OCI-LY7 (cell line): Measurements from ENCODE around the gene ATF7. TPM values are rescaled to one million over a fixed set of nuclear protein-coding genes. Genes with fewer than 3 reads are reported as not detected.

Experiments
- BruUV-seq: library from RNA; stranded (reverse); fragments of 400-500 nt; replicated peaks from 2 replicates; lab custom pipeline; 2021; lab: Mats Ljungman, UMichigan
- CTCF ChIA-PET: fragments of 300-600 bp; sonication (Branson Sonifier 250); formaldehyde crosslinking; loops from one replicate; lab custom pipeline; 2022; ENCODE audit warnings: antibody characterized with exemption; ENCODE audit not compliant: unreplicated experiment; lab: Charles Lee
- POLR2A ChIA-PET: fragments of 300-600 bp; sonication (Branson Sonifier 250); formaldehyde crosslinking; loops from one replicate; lab custom pipeline; 2022; ENCODE audit warnings: antibody characterized with exemption; lab: Charles Lee
- DNase-seq: peaks from one replicate; pipeline ENCODE4 v3.0.0-alpha.2; 2015; ENCODE audit warnings: low spot score
- H2AFZ ChIP-seq: fragments of 200-600 bp; sonication (generic), shearing (Covaris generic); 2 replicates; pipeline ENCODE4 v1.6.1; 2014; ENCODE audit warnings: mild to moderate bottlenecking, antibody characterized with exemption, low read length, moderate library complexity
- H3K27ac ChIP-seq: fragments of 200-600 bp; sonication (generic); 2 replicates; pipeline ENCODE4 v1.5.1; 2014; ENCODE audit warnings: mixed run types, low read depth, mild to moderate bottlenecking, moderate library complexity, low read length, inconsistent platforms; ENCODE audit not compliant: poor library complexity, severe bottlenecking
- H3K36me3 ChIP-seq: fragments of 200-600 bp; sonication (generic); 2 replicates; pipeline ENCODE4 v1.6.1; 2014; ENCODE audit warnings: mild to moderate bottlenecking, antibody characterized with exemption, low read length, moderate library complexity, mixed read lengths; ENCODE audit not compliant: insufficient read depth
- H3K4me1 ChIP-seq: fragments of 200-600 bp; sonication (generic); 2 replicates; pipeline ENCODE4 v1.5.1; 2014; ENCODE audit warnings: mild to moderate bottlenecking, low read length; ENCODE audit not compliant: insufficient read depth, poor library complexity, severe bottlenecking
- H3K4me2 ChIP-seq: fragments of 200-600 bp; sonication (generic); 2 replicates; pipeline ENCODE4 v1.6.1; 2014; ENCODE audit warnings: mild to moderate bottlenecking, low read length
- H3K4me3 ChIP-seq: fragments of 200-600 bp; sonication (generic); 2 replicates; pipeline ENCODE4 v1.5.1; 2014; ENCODE audit warnings: mild to moderate bottlenecking, low read depth, low read length; ENCODE audit not compliant: poor library complexity, severe bottlenecking
- H3K79me2 ChIP-seq: fragments of 200-600 bp; sonication (generic); 2 replicates; pipeline ENCODE4 v1.6.1; 2016; ENCODE audit warnings: low read depth, mild to moderate bottlenecking, low read length, moderate library complexity, mixed read lengths; ENCODE audit not compliant: insufficient read depth
- H3K9me2 ChIP-seq: fragments of 200-600 bp; sonication (generic); 2 replicates; pipeline ENCODE4 v1.6.1; 2016; ENCODE audit warnings: mild to moderate bottlenecking, low read length, mixed read lengths; ENCODE audit not compliant: insufficient read depth
- H3K9me3 ChIP-seq: fragments of 200-600 bp; sonication (generic); 2 replicates; pipeline ENCODE4 v1.6.1; 2014; ENCODE audit warnings: mild to moderate bottlenecking, mixed run types, low read length, mixed read lengths
- H4K20me1 ChIP-seq: fragments of 200-600 bp; sonication (generic); 2 replicates; pipeline ENCODE4 v1.6.1; 2014; ENCODE audit warnings: mild to moderate bottlenecking, antibody characterized with exemption, low read length, moderate library complexity, mixed read lengths; ENCODE audit not compliant: insufficient read depth
- CTCF ChIP-seq: fragments of 200-600 bp; sonication (generic); conservative IDR thresholded peaks from 2 replicates; pipeline ENCODE4 v1.5.1; 2014; ENCODE audit warnings: mild to moderate bottlenecking, antibody characterized with exemption, low read length, moderate library complexity, mixed read lengths
- EZH2phosphoT487 ChIP-seq: fragments of 200-600 bp; sonication (generic); IDR thresholded peaks from 2 replicates; pipeline ENCODE4 v1.6.1; 2018; ENCODE audit warnings: low read depth, borderline replicate concordance, mild to moderate bottlenecking, mixed run types, antibody characterized with exemption, low read length, moderate library complexity, mixed read lengths
- intact Hi-C: fragments of 100-400 bp; cut with micrococcal nuclease; formaldehyde crosslinking; loops from one replicate; pipeline ENCODE4 v1.10.0; 2022; ENCODE audit not compliant: unreplicated experiment
- total RNA-seq, 2 experiments: library from RNA; depleted of rRNA in 1 of 2; stranded (reverse); fragments of >200 nt in 1 of 2; shearing (Covaris generic) in 1 of 2; gene quantifications; 2 replicates each; pipeline ENCODE4 v1.2.3, GENCODE V29; 2014 to 2022

Gene ATF7
- total RNA-seq, 2 experiments from 2014 or later, result 6.8 to 23.2 TPM

DNA sequence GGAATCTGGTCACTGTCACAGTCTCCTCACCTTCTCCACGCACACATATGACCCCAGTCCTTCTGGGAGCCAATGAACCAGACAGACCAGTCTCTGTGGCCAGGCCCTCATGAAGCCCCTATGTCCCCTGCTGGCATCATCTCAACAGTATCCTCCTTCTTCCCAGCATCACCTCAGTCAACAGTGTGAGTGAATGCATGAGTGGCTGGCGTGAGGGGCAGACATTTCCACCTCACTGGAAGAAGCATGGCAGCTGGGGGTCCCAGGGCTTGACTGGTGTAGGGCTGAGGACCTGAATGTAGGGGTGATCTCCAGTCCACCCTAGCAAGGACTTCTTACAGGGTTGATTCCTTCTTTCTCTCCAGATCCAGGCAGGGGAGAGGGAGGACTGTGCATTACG, 128.7 kb downstream of the ATF7 start:
- H3K79me2 ChIP-seq, result peaks cover 19% of the 10 kb centered on the region
- H3K4me3 ChIP-seq, result no peak overlapping the region
- CTCF ChIA-PET, result interaction anchor here (0.6 to 1.1 kb wide), 2 partner anchors 84 to 145 kb away, joined by 3 to 4 read pairs; no protein-coding TSS in a partner anchor
- no peak overlapping the region for H3K27ac ChIP-seq
- no peaks in the 10 kb centered on the region for H3K9me2 ChIP-seq
- DNase-seq, result no peak
- no peaks in the 10 kb centered on the region for H4K20me1 ChIP-seq
- intact Hi-C loops, result no loop called here
- TF ChIP-seq CTCF (no peak), EZH2phosphoT487 (no peak)
- no peaks in the 10 kb centered on the region for H3K36me3 ChIP-seq
- no peak overlapping the region for H2AFZ ChIP-seq
- POLR2A ChIA-PET, result interaction anchor here (0.8 to 1.5 kb wide), 3 partner anchors 12 to 19 kb away, joined by 3 to 7 read pairs (median 3); no protein-coding TSS in a partner anchor
- BruUV-seq, result no TSS peak
- H3K9me3 ChIP-seq, result no peaks in the 10 kb centered on the region
- peak overlapping the region; percentile 93 for H3K4me2 ChIP-seq
- H3K4me1 ChIP-seq, result peaks cover 60% of the 10 kb centered on the region

- Histone ChIP-seq H3K9me2 (no peaks in the 10 kb centered on the region), H3K27ac (no peak overlapping the region), H3K9me3 (no peaks in the 10 kb centered on the region), H4K20me1 (no peaks in the 10 kb centered on the region), H3K4me3 (no peak overlapping the region), H3K4me1 (peaks cover 57% of the 10 kb centered on the region), H2AFZ (no peak overlapping the region), H3K4me2 (0 out of 2 replicates have a peak overlapping the region, but pooled peaks have one; percentile 93), H3K36me3 (no peaks in the 10 kb centered on the region), H3K79me2 (peaks cover 12% of the 10 kb centered on the region; the same call in 1 of the 2 replicates)
- ChIA-PET POLR2A (interaction anchor here (1.0 kb wide), 1 partner anchor 20 kb away, joined by 3 read pairs; no protein-coding TSS in a partner anchor), CTCF (no interaction called here)
- BruUV-seq, result no TSS peak
- intact Hi-C loops, result no loop called here
- no peak for DNase-seq
- TF ChIP-seq CTCF, result no peak
Observed at GRCh38 chr12:53496752-53497032, 129.5 kb downstream of the ATF7 start.

- no peak for DNase-seq
- POLR2A ChIA-PET, result interaction anchor here (1.0 to 1.5 kb wide), 2 partner anchors 14 to 20 kb away, joined by 3 to 5 read pairs; no protein-coding TSS in a partner anchor
- Histone ChIP-seq H3K9me3 (no peaks in the 10 kb centered on the region), H3K4me1 (peaks cover 55% of the 10 kb centered on the region), H4K20me1 (no peaks in the 10 kb centered on the region), H3K27ac (no peak overlapping the region), H3K4me3 (no peak overlapping the region), H2AFZ (no peak overlapping the region), H3K79me2 (peaks cover 9% of the 10 kb centered on the region; the same call in 1 of the 2 replicates), H3K9me2 (no peaks in the 10 kb centered on the region), H3K36me3 (no peaks in the 10 kb centered on the region), H3K4me2 (no peak overlapping the region)
- TF ChIP-seq CTCF (no peak), EZH2phosphoT487 (no peak)
- BruUV-seq, result no TSS peak
- CTCF ChIA-PET, result no interaction called here
- intact Hi-C loops, result no loop called here
Observed at GRCh38 chr12:53495903-53496751, 130.1 kb downstream of the ATF7 start.
